KBM-7 (cell line): ENCODE measurements around the gene TRPM2.
A peak's percentile ranks its signal among the peaks of the same experiment; 100 is the strongest.

Experiments
- DNase-seq: peaks from one replicate; pipeline ENCODE4 v3.0.0-alpha.2; 2015
- in situ Hi-C: fragments of 300-500 bp; cut with MboI; formaldehyde crosslinking; loops from 2 replicates; pipeline ENCODE4 v1.14.3; 2020; ENCODE audit warnings: low sequenced_read_pairs, low pct_unique_long_range_greater_than_20kb, mixed read lengths

TRPM2 gene

GRCh38 chr21:44444286-44444931 is 91.0 kb downstream of the TRPM2 start:
- in situ Hi-C loops: no loop called here
- peak; percentile 31 for DNase-seq

- in situ Hi-C loops: no loop called here
- no peak for DNase-seq
These were observed 91.9 kb downstream of the TRPM2 start for GRCh38 chr21:44445145-44445812.

DNA sequence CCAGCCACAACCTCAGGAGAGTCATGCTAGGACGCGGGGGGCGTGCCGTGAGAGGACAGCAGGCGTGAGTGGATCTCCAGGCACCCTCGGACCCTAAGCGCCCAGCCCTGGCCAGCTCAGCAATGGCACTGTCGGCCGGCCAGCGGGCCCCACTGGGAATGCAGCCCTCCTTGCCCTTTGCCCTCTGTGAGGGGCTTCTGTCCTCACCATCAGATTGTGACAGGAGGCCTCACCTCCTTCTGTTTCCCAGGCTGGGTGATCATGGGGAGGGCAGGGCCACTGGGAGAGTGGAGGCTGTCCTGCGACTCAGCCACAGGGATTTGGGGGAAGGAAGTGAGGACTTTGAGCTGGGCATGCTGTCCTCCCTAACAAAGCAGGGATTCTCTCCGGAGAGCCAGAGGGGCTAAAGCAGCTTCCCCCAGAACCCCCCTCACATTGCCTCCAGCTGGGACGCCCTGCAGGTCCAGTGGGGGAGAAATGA is 95.3 kb downstream of the TRPM2 start:
- in situ Hi-C loops: no loop called here
- DNase-seq: no peak

- DNase-seq: no peak
These were observed 96.3 kb downstream of the TRPM2 start for GRCh38 chr21:44449473-44450363.

DNA sequence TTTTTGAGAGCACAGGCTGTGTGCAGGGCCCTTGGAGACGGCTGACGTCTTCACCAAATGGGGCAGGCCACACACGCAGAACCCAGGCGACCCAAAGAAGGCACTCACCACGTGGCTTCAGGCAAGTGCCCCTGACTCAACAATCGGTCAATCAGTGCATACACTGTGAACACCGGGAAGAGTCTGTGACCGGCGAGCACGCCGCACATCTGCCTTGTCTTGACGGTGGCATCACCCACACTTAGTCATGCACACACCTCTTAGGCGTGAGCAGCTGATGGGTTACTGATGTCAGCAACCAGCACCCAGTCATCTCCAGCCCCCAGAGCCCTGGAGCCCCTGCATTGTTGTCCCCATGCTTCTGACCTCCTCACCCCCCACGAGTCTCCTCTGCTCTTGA is 97.0 kb downstream of the TRPM2 start:
- no peak for DNase-seq
- in situ Hi-C loops: loop anchor here (25.0 kb wide), 2 partner anchors 112 to 713 kb away; partner anchors contain the start of genes KRTAP10-2, KRTAP10-3 and KRTAP10-4

More at GRCh38 chr21:44449473-44450363, 96.3 kb downstream of the TRPM2 start:
- in situ Hi-C loops: loop anchor here (25.0 kb wide), 2 partner anchors 113 to 712 kb away; partner anchors contain the start of genes KRTAP10-2, KRTAP10-3 and KRTAP10-4

GRCh38 chr21:44450999-44451398 is 97.6 kb downstream of the TRPM2 start:
- in situ Hi-C loops: loop anchor here (25.0 kb wide), 2 partner anchors 111 to 714 kb away; partner anchors contain the start of genes KRTAP10-2, KRTAP10-3 and KRTAP10-4
- no peak for DNase-seq

DNA sequence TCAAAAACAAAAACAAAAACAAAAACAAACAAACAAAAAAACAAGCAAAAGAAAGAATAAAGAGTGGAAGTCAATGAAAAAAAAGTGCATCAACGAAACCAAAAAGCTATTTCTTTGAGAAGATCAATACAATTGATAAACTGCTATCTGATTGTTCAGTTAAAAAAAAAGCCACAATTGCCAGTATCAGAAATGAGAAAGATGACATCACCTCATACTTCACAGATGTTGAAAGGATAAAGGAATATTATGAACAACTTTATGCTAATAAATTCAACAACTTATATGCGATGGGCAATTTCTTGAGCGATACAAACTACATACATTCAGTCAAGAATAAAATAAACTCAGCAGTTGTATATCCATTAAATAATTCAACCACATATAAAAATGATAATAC is 99.7 kb downstream of the TRPM2 start:
- DNase-seq: no peak
- in situ Hi-C loops: loop anchor here (25.0 kb wide), 2 partner anchors 109 to 716 kb away; partner anchors contain the start of genes KRTAP10-2, KRTAP10-3 and KRTAP10-4

DNA sequence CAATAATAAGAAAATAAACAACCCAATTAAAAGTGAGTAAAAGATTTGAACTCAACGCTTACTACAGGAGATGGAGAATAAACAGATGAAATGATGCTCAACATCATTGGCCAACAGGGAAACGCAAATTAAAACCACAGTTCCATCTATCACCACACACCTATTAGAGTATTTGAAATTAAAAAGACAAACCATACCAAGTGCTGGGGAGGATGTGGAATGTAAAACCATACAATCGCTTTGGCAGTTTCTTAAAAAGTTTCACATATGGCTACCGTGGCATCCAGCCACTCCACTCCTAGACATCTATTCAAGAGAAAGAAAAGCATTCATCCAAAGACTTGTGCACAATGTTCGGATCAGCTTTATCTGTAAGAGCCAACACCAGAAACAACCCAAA is 100.6 kb downstream of the TRPM2 start:
- in situ Hi-C loops: loop anchor here (25.0 kb wide), 2 partner anchors 108 to 717 kb away; partner anchors contain the start of genes KRTAP10-2, KRTAP10-3 and KRTAP10-4

GRCh38 chr21:44454747-44455523 is 101.5 kb downstream of the TRPM2 start, which contains the start of gene LRRC3:
Gene LRRC3, plus strand, starts transcription at chr21:44455510. Its CDS starts 1,135 bp downstream, at chr21:44456645.
- peak; percentile 71 for DNase-seq
- in situ Hi-C loops: loop anchor here (25.0 kb wide), 2 partner anchors 107 to 718 kb away; partner anchors contain the start of genes KRTAP10-2, KRTAP10-3 and KRTAP10-4

More for the DNA sequence above, 100.6 kb downstream of the TRPM2 start:
- DNase-seq: no peak

DNA sequence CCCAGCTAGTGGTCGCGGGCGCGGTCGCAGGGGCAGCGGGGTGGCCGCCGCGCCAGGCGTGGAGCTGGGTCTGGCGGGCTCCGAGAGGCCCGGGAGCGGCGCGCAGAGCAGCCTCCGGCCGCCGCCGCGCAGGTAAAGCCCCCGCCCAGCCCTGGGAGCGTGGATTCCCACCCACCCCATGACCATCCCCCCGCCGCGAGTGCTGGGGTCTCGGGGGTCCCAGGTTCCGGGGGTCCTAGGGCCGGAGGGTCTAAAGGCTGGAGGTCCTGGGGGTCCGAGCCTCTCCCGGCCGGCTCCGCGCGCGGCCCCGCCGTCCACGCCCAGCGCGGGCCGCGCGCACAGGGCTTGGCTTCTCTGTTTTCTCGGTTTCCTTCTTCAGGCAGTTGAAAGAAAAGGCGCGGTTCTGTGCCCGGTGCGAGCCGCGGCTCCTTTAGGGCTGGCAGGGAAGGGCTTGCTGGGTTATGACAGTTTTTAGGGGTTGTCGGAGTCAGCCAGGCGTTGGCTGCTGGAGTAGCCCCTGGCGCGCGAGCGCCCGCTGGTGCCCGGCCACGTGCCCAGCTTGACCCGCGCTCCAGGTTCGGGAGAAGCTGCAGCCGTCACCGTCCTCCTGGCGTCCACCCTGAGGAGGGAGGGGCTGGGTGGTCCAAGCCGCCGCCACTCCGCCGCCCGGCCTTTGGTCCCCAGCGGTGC is 102.2 kb downstream of the TRPM2 start:
- in situ Hi-C loops: loop anchor here (25.0 kb wide), 2 partner anchors 107 to 718 kb away; partner anchors contain the start of genes KRTAP10-2, KRTAP10-3 and KRTAP10-4
- DNase-seq: peak; percentile 44

GRCh38 chr21:44456214-44456914 is 102.9 kb downstream of the TRPM2 start:
- no peak for DNase-seq
- in situ Hi-C loops: loop anchor here (25.0 kb wide), 2 partner anchors 106 to 719 kb away; partner anchors contain the start of genes KRTAP10-2, KRTAP10-3 and KRTAP10-4

GRCh38 chr21:44456915-44457736 is 103.7 kb downstream of the TRPM2 start:
- in situ Hi-C loops: loop anchor here (25.0 kb wide), 2 partner anchors 105 to 720 kb away; partner anchors contain the start of genes KRTAP10-2, KRTAP10-3 and KRTAP10-4
- no peak for DNase-seq

- in situ Hi-C loops: loop anchor here (25.0 kb wide), 2 partner anchors 103 to 722 kb away; partner anchors contain the start of genes KRTAP10-2, KRTAP10-3 and KRTAP10-4
- no peak for DNase-seq
These were observed 105.7 kb downstream of the TRPM2 start for GRCh38 chr21:44458971-44459711.

DNA sequence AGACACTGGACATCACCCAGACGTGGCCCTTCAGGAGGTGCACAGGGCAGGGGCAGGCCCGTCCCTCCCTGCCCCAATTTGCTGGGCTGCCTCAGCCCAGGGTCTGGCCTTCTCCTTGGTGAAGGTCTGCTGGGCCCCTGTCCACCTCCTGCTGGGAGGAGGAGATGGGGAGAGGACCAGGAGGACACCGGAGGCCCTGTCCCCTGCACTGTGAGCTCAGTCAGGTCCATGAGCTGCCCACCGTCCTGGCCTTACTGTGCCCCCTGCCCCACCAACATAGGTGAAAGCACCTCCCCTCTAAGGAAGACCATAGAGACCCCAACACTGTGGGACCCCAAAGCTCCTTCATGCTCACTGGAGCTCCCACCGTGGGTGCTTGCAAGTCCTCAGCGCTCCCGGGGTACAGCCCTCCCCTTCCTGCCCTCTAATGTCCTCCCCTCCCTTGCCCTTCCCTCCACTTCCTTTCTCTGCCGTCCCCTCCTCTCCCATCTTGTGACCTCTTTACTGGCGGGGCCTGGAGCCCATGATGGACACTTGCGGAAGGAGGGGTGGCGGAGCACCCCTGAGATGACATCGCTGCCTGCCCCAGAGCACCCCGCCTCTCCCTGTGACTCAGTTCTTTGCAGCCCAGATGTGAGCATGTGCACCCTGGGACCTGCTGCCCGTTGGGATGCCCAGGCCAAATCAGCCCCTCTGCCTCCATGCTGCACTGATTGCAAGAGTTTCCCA is 106.5 kb downstream of the TRPM2 start:
- no peak for DNase-seq
- in situ Hi-C loops: loop anchor here (10.0 to 25.0 kb wide), 3 partner anchors 102 to 723 kb away; partner anchors contain the start of genes KRTAP10-2, KRTAP10-3, KRTAP10-4 and TRPM2
